ENCODE measurements around the gene SLC44A5.

DNA sequence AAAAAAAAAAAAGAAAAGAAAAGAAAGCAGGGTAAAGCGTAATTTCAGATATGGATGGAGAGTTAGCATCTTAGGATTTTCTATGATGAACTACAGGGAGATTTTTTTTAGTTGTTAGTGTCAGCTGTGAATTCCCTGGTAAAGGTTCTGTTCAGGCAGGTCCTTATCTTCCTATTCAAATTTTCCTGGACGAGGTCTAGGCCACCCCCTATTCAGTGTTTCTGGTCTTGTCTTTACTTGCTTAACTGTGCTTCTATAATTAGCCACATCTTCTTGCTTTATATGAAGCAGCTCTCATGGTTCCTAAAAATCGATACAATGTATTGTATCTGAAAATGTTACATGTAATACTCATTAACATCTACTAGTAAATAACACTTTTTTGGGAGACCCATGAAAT lies 318.9 kb downstream of the SLC44A5 start:
- TF ChIP-seq, protein P1, sequence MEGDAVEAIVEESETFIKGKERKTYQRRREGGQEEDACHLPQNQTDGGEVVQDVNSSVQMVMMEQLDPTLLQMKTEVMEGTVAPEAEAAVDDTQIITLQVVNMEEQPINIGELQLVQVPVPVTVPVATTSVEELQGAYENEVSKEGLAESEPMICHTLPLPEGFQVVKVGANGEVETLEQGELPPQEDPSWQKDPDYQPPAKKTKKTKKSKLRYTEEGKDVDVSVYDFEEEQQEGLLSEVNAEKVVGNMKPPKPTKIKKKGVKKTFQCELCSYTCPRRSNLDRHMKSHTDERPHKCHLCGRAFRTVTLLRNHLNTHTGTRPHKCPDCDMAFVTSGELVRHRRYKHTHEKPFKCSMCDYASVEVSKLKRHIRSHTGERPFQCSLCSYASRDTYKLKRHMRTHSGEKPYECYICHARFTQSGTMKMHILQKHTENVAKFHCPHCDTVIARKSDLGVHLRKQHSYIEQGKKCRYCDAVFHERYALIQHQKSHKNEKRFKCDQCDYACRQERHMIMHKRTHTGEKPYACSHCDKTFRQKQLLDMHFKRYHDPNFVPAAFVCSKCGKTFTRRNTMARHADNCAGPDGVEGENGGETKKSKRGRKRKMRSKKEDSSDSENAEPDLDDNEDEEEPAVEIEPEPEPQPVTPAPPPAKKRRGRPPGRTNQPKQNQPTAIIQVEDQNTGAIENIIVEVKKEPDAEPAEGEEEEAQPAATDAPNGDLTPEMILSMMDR (IDR thresholded peaks at IDR 0.05): no peak
- TF ChIP-seq POLR2A (IDR thresholded peaks at IDR 0.05; ENCODE audit: low read length): no peak
- no peak for TF ChIP-seq MAZ (IDR thresholded peaks at IDR 0.05; ENCODE audit: borderline replicate concordance, low read depth, low read length)
- no peak for TF ChIP-seq SREBF2 (IDR thresholded peaks at IDR 0.05)
- no peak for TF ChIP-seq MAX (IDR thresholded peaks at IDR 0.05)
- TF ChIP-seq EHMT2 (IDR thresholded peaks at IDR 0.05; ENCODE audit: low read depth): no peak
- TF ChIP-seq, protein P2, sequence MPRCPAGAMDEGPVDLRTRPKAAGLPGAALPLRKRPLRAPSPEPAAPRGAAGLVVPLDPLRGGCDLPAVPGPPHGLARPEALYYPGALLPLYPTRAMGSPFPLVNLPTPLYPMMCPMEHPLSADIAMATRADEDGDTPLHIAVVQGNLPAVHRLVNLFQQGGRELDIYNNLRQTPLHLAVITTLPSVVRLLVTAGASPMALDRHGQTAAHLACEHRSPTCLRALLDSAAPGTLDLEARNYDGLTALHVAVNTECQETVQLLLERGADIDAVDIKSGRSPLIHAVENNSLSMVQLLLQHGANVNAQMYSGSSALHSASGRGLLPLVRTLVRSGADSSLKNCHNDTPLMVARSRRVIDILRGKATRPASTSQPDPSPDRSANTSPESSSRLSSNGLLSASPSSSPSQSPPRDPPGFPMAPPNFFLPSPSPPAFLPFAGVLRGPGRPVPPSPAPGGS (IDR thresholded peaks at IDR 0.05): no peak
- no peak for TF ChIP-seq RAD21 (conservative IDR thresholded peaks at IDR 0.05 in 1 of 2, IDR thresholded peaks at IDR 0.05 in 1 of 2)
